ENCODE measurements around the gene HBG1. TPM values are rescaled to one million over a fixed set of nuclear protein-coding genes. Genes with fewer than 3 reads are reported as not detected.

Gene HBG1
- total RNA-seq, 1 donor from 2014 or later = not detected

- Histone ChIP-seq H3K4me3 (no peak overlapping the region), H3K36me3 (no peaks in the 10 kb centered on the region), H3K27me3 (ENCODE audit: low read depth) (no peaks in the 10 kb centered on the region), H3K4me1 (no peaks in the 10 kb centered on the region), H3K9me3 (no peaks in the 10 kb centered on the region), H3K27ac (no peak overlapping the region)
- DNase-seq (no peak), ATAC-seq (no peak)
- intact Hi-C loops (cut with DNase I) = no loop called here
- TF ChIP-seq CTCF (IDR thresholded peaks at IDR 0.05) = no peak
Observed at GRCh38 chr11:5231111-5231510, 18.5 kb downstream of the HBG1 start.

- H3K36me3 ChIP-seq = no peaks in the 10 kb centered on the region
- DNase-seq = no peak
- no peaks in the 10 kb centered on the region for H3K4me1 ChIP-seq
- no peaks in the 10 kb centered on the region for H3K27me3 ChIP-seq (ENCODE audit: low read depth)
- no peak overlapping the region for H3K4me3 ChIP-seq
- no peak overlapping the region for H3K27ac ChIP-seq
- ATAC-seq = no peak
- H3K9me3 ChIP-seq = no peaks in the 10 kb centered on the region
- intact Hi-C loops (cut with DNase I) = no loop called here
- TF ChIP-seq CTCF (IDR thresholded peaks at IDR 0.05) = no peak
Observed at GRCh38 chr11:5230266-5230665, 19.4 kb downstream of the HBG1 start.

GRCh38 chr11:5229796-5230195 lies 19.9 kb downstream of the HBG1 start:
- H3K27me3 ChIP-seq (ENCODE audit: low read depth) = no peaks in the 10 kb centered on the region
- no peaks in the 10 kb centered on the region for H3K9me3 ChIP-seq
- no peaks in the 10 kb centered on the region for H3K36me3 ChIP-seq
- TF ChIP-seq CTCF (IDR thresholded peaks at IDR 0.05) = no peak
- intact Hi-C loops (cut with DNase I) = no loop called here
- H3K27ac ChIP-seq = no peak overlapping the region
- no peak overlapping the region for H3K4me3 ChIP-seq
- no peak for ATAC-seq
- no peak for DNase-seq
- H3K4me1 ChIP-seq = no peaks in the 10 kb centered on the region

GRCh38 chr11:5229356-5229755 lies 20.3 kb downstream of the HBG1 start:
- no peaks in the 10 kb centered on the region for H3K36me3 ChIP-seq
- intact Hi-C loops (cut with DNase I) = no loop called here
- no peak overlapping the region for H3K4me3 ChIP-seq
- no peak for TF ChIP-seq CTCF (IDR thresholded peaks at IDR 0.05)
- H3K9me3 ChIP-seq = no peaks in the 10 kb centered on the region
- no peak for DNase-seq
- H3K27me3 ChIP-seq (ENCODE audit: low read depth) = no peaks in the 10 kb centered on the region
- no peak overlapping the region for H3K27ac ChIP-seq
- no peak for ATAC-seq
- H3K4me1 ChIP-seq = no peaks in the 10 kb centered on the region

- DNase-seq (no peak), ATAC-seq (no peak)
- H3K9me3 ChIP-seq = no peaks in the 10 kb centered on the region
- H3K27ac ChIP-seq = no peak overlapping the region
- TF ChIP-seq CTCF (IDR thresholded peaks at IDR 0.05) = no peak
- no peaks in the 10 kb centered on the region for H3K36me3 ChIP-seq
- no peaks in the 10 kb centered on the region for H3K27me3 ChIP-seq (ENCODE audit: low read depth)
- H3K4me1 ChIP-seq = no peaks in the 10 kb centered on the region
- H3K4me3 ChIP-seq = no peak overlapping the region
- intact Hi-C loops (cut with DNase I) = no loop called here
Observed at GRCh38 chr11:5228124-5228523, 21.5 kb downstream of the HBG1 start.

GRCh38 chr11:5227681-5228080 lies 22.0 kb downstream of the HBG1 start:
- H3K4me3 ChIP-seq = no peak overlapping the region
- DNase-seq = no peak

More at GRCh38 chr11:5227681-5228080, 22.0 kb downstream of the HBG1 start:
- Histone ChIP-seq H3K9me3 (no peaks in the 10 kb centered on the region), H3K27me3 (ENCODE audit: low read depth) (no peaks in the 10 kb centered on the region), H3K36me3 (no peaks in the 10 kb centered on the region), H3K4me1 (no peaks in the 10 kb centered on the region), H3K27ac (no peak overlapping the region)
- ATAC-seq = no peak
- intact Hi-C loops (cut with DNase I) = no loop called here
- no peak for TF ChIP-seq CTCF (IDR thresholded peaks at IDR 0.05)
